GM12892 (cell line): Measurements from ENCODE around the gene WDR70.

Experiments used
- POLR2A ChIP-seq: IDR thresholded peaks from 2 replicates; pipeline ENCODE4 v1.6.1; 2011; ENCODE audit warnings: low read depth, low read length, control low read depth
- TAF1 ChIP-seq: IDR thresholded peaks from 2 replicates; pipeline ENCODE4 v1.6.1; 2011; ENCODE audit warnings: low read depth, mild to moderate bottlenecking, control low read depth, low read length, borderline replicate concordance

GRCh38 chr5:37768371-37768770 is 389.3 kb downstream of the WDR70 start:
- TF ChIP-seq POLR2A: no peak
- no peak for TF ChIP-seq TAF1
